ENCODE data around the gene TMC1. TPM values are rescaled to one million over a fixed set of nuclear protein-coding genes. Genes with fewer than 3 reads are reported as not detected.

Gene TMC1
- total and polyA plus RNA-seq, 2 of the 13 experiments (the other 11 are each of a cell fraction or from before 2014, with no cell fraction given), result 0.02 to 0.03 TPM

GRCh38 chr9:72680593-72681282, 159.3 kb downstream of the TMC1 start:
- Histone ChIP-seq H3K27ac (ENCODE audit: extremely low read length, insufficient read depth, low read length) (no peak overlapping the region), H3K9me3 (ENCODE audit: low read length) (no peaks in the 10 kb centered on the region), H3K4me3 (replicated peaks in 1 of 3; ENCODE audit: insufficient read depth in 1 of 3, low read depth in 2 of 3, low read length in 3 of 3) (no peak overlapping the region), H3K9ac (ENCODE audit: insufficient read depth, low read depth, low read length) (no peak overlapping the region), H4K20me1 (ENCODE audit: insufficient read depth, low read length) (no peaks in the 10 kb centered on the region), H2AFZ (ENCODE audit: low read length) (no peak overlapping the region), H3K79me2 (ENCODE audit: insufficient read depth, low read length) (no peaks in the 10 kb centered on the region), H3K27me3 (ENCODE audit: control insufficient read depth in 1 of 2, insufficient read depth in 2 of 2, low read length in 2 of 2) (no peaks in the 10 kb centered on the region), H3K36me3 (replicated peaks in 1 of 2; ENCODE audit: control insufficient read depth in 1 of 2, insufficient read depth in 2 of 2, low read length in 2 of 2) (no peaks in the 10 kb centered on the region), H3K4me2 (ENCODE audit: low read depth, low read length) (no peak overlapping the region), H3K4me1 (ENCODE audit: insufficient read depth, low read length) (no peaks in the 10 kb centered on the region)
- FAIRE-seq, result no peak
- 0% methylated on average over 2 of the region's 2 CpGs for WGBS (ENCODE audit: low lambda C conversion rate)
- ChIA-PET CTCF (ENCODE audit: low intra/inter-chr PET ratio, low total read pairs) (no interaction called here), POLR2A (no interaction called here)
- in situ Hi-C loops (cut with HindIII; ENCODE audit: extremely low pct_ligation_motif_present, low pct_unique_long_range_greater_than_20kb) (no loop called here), intact Hi-C loops (cut with micrococcal nuclease; ENCODE audit: unreplicated experiment) (no loop called here)
- TF ChIP-seq TCF7 (IDR thresholded peaks at IDR 0.05; ENCODE audit: low read depth), result no peak
- no peak for DNase-seq (ENCODE audit: low spot score)
- ATAC-seq, result no peak
- BruUV-seq (replicated peaks), result no TSS peak

DNA sequence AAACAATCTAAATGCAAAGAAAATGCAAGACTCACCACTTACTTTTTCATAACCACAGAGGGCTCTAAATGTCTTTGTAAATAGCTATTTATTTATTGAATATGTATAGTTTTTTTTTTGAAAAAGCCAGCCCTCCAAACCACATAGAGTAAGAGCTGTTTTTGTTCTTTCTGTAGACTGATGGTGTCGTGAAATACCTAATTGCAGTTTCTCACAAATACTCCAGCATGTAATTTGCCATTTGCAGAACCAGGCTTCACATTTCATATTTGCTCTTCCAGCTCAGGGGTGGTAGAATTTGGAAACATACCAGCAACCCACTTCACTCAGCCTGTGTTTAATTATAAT, 159.8 kb downstream of the TMC1 start:
- Histone ChIP-seq H3K79me2 (ENCODE audit: insufficient read depth, low read length) (no peaks in the 10 kb centered on the region), H3K4me1 (ENCODE audit: insufficient read depth, low read length) (no peaks in the 10 kb centered on the region), H3K4me3 (replicated peaks in 1 of 3; ENCODE audit: insufficient read depth in 1 of 3, low read depth in 2 of 3, low read length in 3 of 3) (no peak overlapping the region), H4K20me1 (ENCODE audit: insufficient read depth, low read length) (no peaks in the 10 kb centered on the region), H2AFZ (ENCODE audit: low read length) (no peak overlapping the region), H3K9me3 (ENCODE audit: low read length) (no peaks in the 10 kb centered on the region), H3K4me2 (ENCODE audit: low read depth, low read length) (no peak overlapping the region), H3K27me3 (ENCODE audit: control insufficient read depth in 1 of 2, insufficient read depth in 2 of 2, low read length in 2 of 2) (no peaks in the 10 kb centered on the region), H3K27ac (ENCODE audit: extremely low read length, insufficient read depth, low read length) (no peak overlapping the region), H3K36me3 (replicated peaks in 1 of 2; ENCODE audit: control insufficient read depth in 1 of 2, insufficient read depth in 2 of 2, low read length in 2 of 2) (no peaks in the 10 kb centered on the region), H3K9ac (ENCODE audit: insufficient read depth, low read depth, low read length) (no peak overlapping the region)
- ChIA-PET CTCF (ENCODE audit: low intra/inter-chr PET ratio, low total read pairs) (no interaction called here), POLR2A (no interaction called here)
- TF ChIP-seq HMG20B (CRISPR knock-in tag; conservative IDR thresholded peaks at IDR 0.05) (no peak), PHF5A (CRISPR knock-in tag; IDR thresholded peaks at IDR 0.05; ENCODE audit: low read depth, unreplicated experiment) (no peak), FOXK1 (CRISPR knock-in tag; IDR thresholded peaks at IDR 0.05; ENCODE audit: borderline replicate concordance, low read depth) (no peak), RCOR2 (CRISPR knock-in tag; IDR thresholded peaks at IDR 0.05) (no peak), SRY (CRISPR knock-in tag; IDR thresholded peaks at IDR 0.05) (no peak), KLF16 (CRISPR knock-in tag; IDR thresholded peaks at IDR 0.05) (no peak)
- FAIRE-seq (no peak), ATAC-seq (no peak), DNase-seq (ENCODE audit: low spot score) (no peak)
- BruUV-seq (replicated peaks), result no TSS peak
- intact Hi-C loops (cut with micrococcal nuclease; ENCODE audit: unreplicated experiment) (no loop called here), in situ Hi-C loops (cut with HindIII; ENCODE audit: extremely low pct_ligation_motif_present, low pct_unique_long_range_greater_than_20kb) (no loop called here)
- WGBS (ENCODE audit: low lambda C conversion rate), result 4% methylated on average over 1 of the region's 1 CpG

All from HepG2 (cell line).